HepG2 (cell line): Measurements from ENCODE around the gene FOXE3. TPM values are rescaled to one million over a fixed set of nuclear protein-coding genes. Genes with fewer than 3 reads are reported as not detected.

Experiments used
- ATAC-seq: fragments of 200-7000 bp; cut with Tn5 transposase; 3 replicates; pipeline ENCODE4 v1.9.1; 2020; ENCODE audit warnings: mild to moderate bottlenecking, moderate library complexity
- BruUV-seq: library from RNA; stranded (reverse); fragments of 400-500 nt; replicated peaks from 2 replicates; lab custom pipeline; 2021; lab: Mats Ljungman, UMichigan
- CTCF ChIA-PET: fragments of 300-600 bp; formaldehyde crosslinking; extraction: SDS; loops from one replicate; lab custom pipeline; 2021; ENCODE audit warnings: low total read pairs, inconsistent platforms, low intra/inter-chr PET ratio; lab: Yijun Ruan, JAX
- POLR2A ChIA-PET: fragments of 350-600 bp; sonication (Branson Sonifier 250); formaldehyde crosslinking; loops from one replicate; lab custom pipeline; 2020; ENCODE audit warnings: antibody characterized with exemption, inconsistent platforms; lab: Yijun Ruan, JAX
- DNase-seq: peaks from one replicate; pipeline ENCODE4 v3.0.0-alpha.2; 2015; ENCODE audit warnings: low spot score
- FAIRE-seq: peaks from 3 replicates; lab custom pipeline; 2011; peaks lifted over from hg19 to GRCh38; lab: Jason Lieb, UNC
- H2AFZ ChIP-seq: one replicate; pipeline ENCODE4 v1.6.1; 2011; ENCODE audit warnings: low read length, inconsistent platforms
- H3K27ac ChIP-seq: fragments of 300-600 bp; 3 replicates; pipeline ENCODE4 v1.8.0; 2011; ENCODE audit warnings: mixed run types, mild to moderate bottlenecking, mixed read lengths, low read length, inconsistent platforms; ENCODE audit not compliant: insufficient read depth; ENCODE audit errors: extremely low read length
- H3K27me3 ChIP-seq, 2 experiments: fragments of 200-600 bp in 1 of 2; 2 replicates in 1 of 2; 3 replicates in 1 of 2; pipeline versions ENCODE4 v1.6.0 to v1.8.0; 2011; ENCODE audit warnings: low read length in 2 of 2, mild to moderate bottlenecking in 2 of 2, moderate library complexity in 2 of 2, inconsistent platforms in 1 of 2; ENCODE audit not compliant: insufficient read depth in 2 of 2, control insufficient read depth in 1 of 2
- H3K36me3 ChIP-seq, 2 experiments: fragments of 200-600 bp in 1 of 2; replicated peaks in 1 of 2; 2 replicates in 1 of 2; 3 replicates in 1 of 2; pipeline versions ENCODE4 v1.5.1 to v1.8.0; 2011; ENCODE audit warnings: low read length in 2 of 2, inconsistent platforms in 1 of 2; ENCODE audit not compliant: insufficient read depth in 2 of 2, control insufficient read depth in 1 of 2
- H3K4me1 ChIP-seq: 2 replicates; pipeline ENCODE4 v1.5.1; 2012; ENCODE audit warnings: low read length, inconsistent platforms; ENCODE audit not compliant: insufficient read depth
- H3K4me2 ChIP-seq: 2 replicates; pipeline ENCODE4 v1.6.0; 2011; ENCODE audit warnings: low read depth, low read length, inconsistent platforms
- H3K4me3 ChIP-seq, 3 experiments: fragments of 200-600 bp in 1 of 3; sonication (generic), shearing (Covaris generic) in 1 of 3; replicated peaks in 1 of 3; 2 replicates each; pipeline ENCODE4 v1.5.1; 2011 to 2016; ENCODE audit warnings: low read length in 3 of 3, inconsistent platforms in 2 of 3, low read depth in 2 of 3, mild to moderate bottlenecking in 2 of 3, control low read depth in 1 of 3, mixed read lengths in 1 of 3; ENCODE audit not compliant: insufficient read depth in 1 of 3
- H3K79me2 ChIP-seq: one replicate; pipeline ENCODE4 v1.6.1; 2011; ENCODE audit warnings: low read length, inconsistent platforms; ENCODE audit not compliant: insufficient read depth
- H3K9ac ChIP-seq: 2 replicates; pipeline ENCODE4 v1.6.0; 2011; ENCODE audit warnings: mild to moderate bottlenecking, low read depth, low read length, inconsistent platforms; ENCODE audit not compliant: insufficient read depth
- H3K9me3 ChIP-seq: 2 replicates; pipeline ENCODE4 v1.5.1; 2012; ENCODE audit warnings: mild to moderate bottlenecking, low read length
- H4K20me1 ChIP-seq: 2 replicates; pipeline ENCODE4 v1.6.0; 2011; ENCODE audit warnings: inconsistent platforms, mild to moderate bottlenecking, low read length, moderate library complexity; ENCODE audit not compliant: insufficient read depth
- MAFK ChIP-seq, 2 experiments: IDR thresholded peaks in 1 of 2; conservative IDR thresholded peaks in 1 of 2; 2 replicates each; pipeline ENCODE4 v1.6.1; 2011; ENCODE audit warnings: improper control_type of control experiment in 2 of 2, low read length in 2 of 2
- TEF ChIP-seq: sonication (generic); formaldehyde crosslinking; IDR thresholded peaks from 2 replicates; pipeline ENCODE4 v1.5.0; 2020; ENCODE audit warnings: missing genetic modification reagents
- ZKSCAN1 ChIP-seq: fragments of 150-350 bp; IDR thresholded peaks from 2 replicates; pipeline ENCODE4 v1.6.1; 2014; ENCODE audit warnings: low read length
- ZNF891 ChIP-seq: sonication (generic); formaldehyde crosslinking; IDR thresholded peaks from 2 replicates; pipeline ENCODE4 v1.5.0; 2020; ENCODE audit warnings: mild to moderate bottlenecking, missing genetic modification reagents
- WGBS: methylation state at CpG from one replicate; pipeline ENCODE4 v1.1.6; 2017; ENCODE audit warnings: low lambda C conversion rate; 5-methylcytosine and 5-hydroxymethylcytosine counted together
- in situ Hi-C: cut with HindIII; loops from 2 replicates; pipeline ENCODE4 v1.10.0; 2017; ENCODE audit warnings: low pct_unique_long_range_greater_than_20kb; ENCODE audit not compliant: extremely low pct_ligation_motif_present
- intact Hi-C: fragments of 100-400 bp; cut with micrococcal nuclease; formaldehyde crosslinking; loops from one replicate; pipeline ENCODE4 v1.10.0; 2022; ENCODE audit not compliant: unreplicated experiment
- polyA plus RNA-seq, 8 experiments: library from polyadenylated mRNA; depleted of rRNA in 3 of 8; stranded (reverse) in 7 of 8; unstranded in 1 of 8; fragments of >200 nt; fragmentation: Illumina TruSeq in 4 of 8; extraction: Trizol in 4 of 8; gene quantifications; 2 replicates each; pipeline versions ENCODE4 v1.2.1 to v1.2.3, GENCODE V29; 2011 to 2016; ENCODE audit warnings: low read depth in 4 of 8, missing spikeins in 1 of 8, mixed read lengths in 1 of 8; ENCODE audit not compliant: insufficient read depth in 1 of 8
- total RNA-seq, 5 experiments: library from RNA; depleted of rRNA; stranded (reverse); fragments of >200 nt; fragmentation: Illumina TruSeq; extraction: Trizol; gene quantifications; 2 replicates each; pipeline ENCODE4 v1.2.3, GENCODE V29; 2016; ENCODE audit warnings: low read depth in 1 of 5
- TF ChIP-seq, protein P1 (sequence below): sonication (generic); formaldehyde crosslinking; IDR thresholded peaks from 2 replicates; pipeline ENCODE4 v1.4.0; 2020; ENCODE audit warnings: missing genetic modification reagents, borderline replicate concordance

The FOXE3 gene
- total and polyA plus RNA-seq, 2 of the 13 experiments (the other 11 are each of a cell fraction or from before 2014, with no cell fraction given): not detected

DNA sequence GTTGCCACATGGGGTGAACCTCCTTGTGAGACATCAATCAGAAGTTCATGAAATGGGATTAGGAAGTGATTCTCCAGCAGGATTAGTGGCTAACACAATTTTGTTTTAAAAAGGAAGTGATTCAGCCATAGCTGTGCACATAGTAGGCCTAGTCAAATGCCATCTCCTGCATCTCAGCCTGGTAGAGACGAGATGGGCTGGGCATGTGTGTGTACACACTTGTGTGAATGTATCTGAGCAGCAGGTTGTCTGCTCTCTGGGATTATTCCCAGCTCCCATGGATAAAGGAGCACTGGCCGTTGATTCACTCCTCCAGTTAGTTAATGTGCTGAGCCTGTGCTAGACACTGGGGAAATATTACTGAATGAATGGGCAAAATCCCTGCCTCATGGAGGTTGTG, 2.0 kb downstream of the FOXE3 start:
- ATAC-seq (no peak), DNase-seq (no peak), FAIRE-seq (no peak)
- Histone ChIP-seq H3K4me2 (no peak overlapping the region), H3K9ac (no peak overlapping the region), H3K27me3 (peaks cover 0 to 6% of the 10 kb centered on the region in 2 experiments; a peak in 2 of 5 replicates), H3K79me2 (no peaks in the 10 kb centered on the region), H3K27ac (no peak overlapping the region), H3K36me3 (no peaks in the 10 kb centered on the region), H3K4me3 (no peak overlapping the region), H3K9me3 (no peaks in the 10 kb centered on the region), H2AFZ (no peak overlapping the region), H3K4me1 (peaks cover 3% of the 10 kb centered on the region; the same call in 1 of the 2 replicates), H4K20me1 (no peaks in the 10 kb centered on the region)
- intact Hi-C loops: no loop called here
- ChIA-PET POLR2A (no interaction called here), CTCF (no interaction called here)
- BruUV-seq: no TSS peak
- in situ Hi-C loops: no loop called here
- TF ChIP-seq MAFK (conservative IDR thresholded peaks at IDR 0.05 in 1 of 2, IDR thresholded peaks at IDR 0.05 in 1 of 2; ENCODE audit: low read length in 2 of 2): no peak
- TF ChIP-seq TEF (CRISPR knock-in tag): no peak
- 0 out of 2 replicates have a peak, but pooled peaks have one; percentile 18 for TF ChIP-seq ZKSCAN1
- TF ChIP-seq, protein P1, sequence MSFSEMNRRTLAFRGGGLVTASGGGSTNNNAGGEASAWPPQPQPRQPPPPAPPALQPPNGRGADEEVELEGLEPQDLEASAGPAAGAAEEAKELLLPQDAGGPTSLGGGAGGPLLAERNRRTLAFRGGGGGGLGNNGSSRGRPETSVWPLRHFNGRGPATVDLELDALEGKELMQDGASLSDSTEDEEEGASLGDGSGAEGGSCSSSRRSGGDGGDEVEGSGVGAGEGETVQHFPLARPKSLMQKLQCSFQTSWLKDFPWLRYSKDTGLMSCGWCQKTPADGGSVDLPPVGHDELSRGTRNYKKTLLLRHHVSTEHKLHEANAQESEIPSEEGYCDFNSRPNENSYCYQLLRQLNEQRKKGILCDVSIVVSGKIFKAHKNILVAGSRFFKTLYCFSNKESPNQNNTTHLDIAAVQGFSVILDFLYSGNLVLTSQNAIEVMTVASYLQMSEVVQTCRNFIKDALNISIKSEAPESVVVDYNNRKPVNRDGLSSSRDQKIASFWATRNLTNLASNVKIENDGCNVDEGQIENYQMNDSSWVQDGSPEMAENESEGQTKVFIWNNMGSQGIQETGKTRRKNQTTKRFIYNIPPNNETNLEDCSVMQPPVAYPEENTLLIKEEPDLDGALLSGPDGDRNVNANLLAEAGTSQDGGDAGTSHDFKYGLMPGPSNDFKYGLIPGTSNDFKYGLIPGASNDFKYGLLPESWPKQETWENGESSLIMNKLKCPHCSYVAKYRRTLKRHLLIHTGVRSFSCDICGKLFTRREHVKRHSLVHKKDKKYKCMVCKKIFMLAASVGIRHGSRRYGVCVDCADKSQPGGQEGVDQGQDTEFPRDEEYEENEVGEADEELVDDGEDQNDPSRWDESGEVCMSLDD (CRISPR knock-in tag): no peak
- no peak for TF ChIP-seq ZNF891 (CRISPR knock-in tag)
- WGBS: 40% methylated on average over 2 of the region's 2 CpGs
